Measurements from ENCODE around the gene BIRC6.

DNA sequence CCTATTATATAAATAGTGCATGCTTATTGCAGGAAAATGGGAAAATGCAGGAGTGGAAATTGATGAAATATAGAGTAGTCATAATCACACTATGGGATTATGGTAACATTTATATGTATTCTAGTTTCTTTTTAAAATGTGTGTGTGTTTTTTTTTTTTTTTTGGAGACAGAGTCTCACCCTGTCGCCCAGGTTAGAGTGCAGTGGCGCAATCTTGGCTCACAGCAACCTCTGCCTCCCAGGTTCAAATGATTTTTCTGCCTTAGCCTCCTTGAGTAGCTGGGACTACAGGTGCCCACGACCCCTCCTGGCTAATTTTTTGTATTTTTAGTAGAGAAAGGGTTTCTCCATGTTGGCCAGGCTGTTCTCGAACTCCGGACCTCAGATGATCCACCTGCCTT lies 47.0 kb downstream of the BIRC6 start:
- TF ChIP-seq, protein P1, sequence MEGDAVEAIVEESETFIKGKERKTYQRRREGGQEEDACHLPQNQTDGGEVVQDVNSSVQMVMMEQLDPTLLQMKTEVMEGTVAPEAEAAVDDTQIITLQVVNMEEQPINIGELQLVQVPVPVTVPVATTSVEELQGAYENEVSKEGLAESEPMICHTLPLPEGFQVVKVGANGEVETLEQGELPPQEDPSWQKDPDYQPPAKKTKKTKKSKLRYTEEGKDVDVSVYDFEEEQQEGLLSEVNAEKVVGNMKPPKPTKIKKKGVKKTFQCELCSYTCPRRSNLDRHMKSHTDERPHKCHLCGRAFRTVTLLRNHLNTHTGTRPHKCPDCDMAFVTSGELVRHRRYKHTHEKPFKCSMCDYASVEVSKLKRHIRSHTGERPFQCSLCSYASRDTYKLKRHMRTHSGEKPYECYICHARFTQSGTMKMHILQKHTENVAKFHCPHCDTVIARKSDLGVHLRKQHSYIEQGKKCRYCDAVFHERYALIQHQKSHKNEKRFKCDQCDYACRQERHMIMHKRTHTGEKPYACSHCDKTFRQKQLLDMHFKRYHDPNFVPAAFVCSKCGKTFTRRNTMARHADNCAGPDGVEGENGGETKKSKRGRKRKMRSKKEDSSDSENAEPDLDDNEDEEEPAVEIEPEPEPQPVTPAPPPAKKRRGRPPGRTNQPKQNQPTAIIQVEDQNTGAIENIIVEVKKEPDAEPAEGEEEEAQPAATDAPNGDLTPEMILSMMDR (conservative IDR thresholded peaks at IDR 0.05) = no peak
- no peak for TF ChIP-seq EZH2 (IDR thresholded peaks at IDR 0.05; ENCODE audit: low read depth)

Data from PC-9 (cell line).